ENCODE measurements around the gene TNFAIP8L1.

The TNFAIP8L1 gene

GRCh38 chr19:4699826-4700692 is 60.7 kb downstream of the TNFAIP8L1 start:
- no peak for DNase-seq

- DNase-seq, result no peak
These were observed 61.3 kb downstream of the TNFAIP8L1 start for GRCh38 chr19:4700693-4700970.

- no peak for DNase-seq
These were observed 62.2 kb downstream of the TNFAIP8L1 start for GRCh38 chr19:4701557-4701956.

GRCh38 chr19:4702764-4703163 is 63.4 kb downstream of the TNFAIP8L1 start:
- DNase-seq, result no peak

DNA sequence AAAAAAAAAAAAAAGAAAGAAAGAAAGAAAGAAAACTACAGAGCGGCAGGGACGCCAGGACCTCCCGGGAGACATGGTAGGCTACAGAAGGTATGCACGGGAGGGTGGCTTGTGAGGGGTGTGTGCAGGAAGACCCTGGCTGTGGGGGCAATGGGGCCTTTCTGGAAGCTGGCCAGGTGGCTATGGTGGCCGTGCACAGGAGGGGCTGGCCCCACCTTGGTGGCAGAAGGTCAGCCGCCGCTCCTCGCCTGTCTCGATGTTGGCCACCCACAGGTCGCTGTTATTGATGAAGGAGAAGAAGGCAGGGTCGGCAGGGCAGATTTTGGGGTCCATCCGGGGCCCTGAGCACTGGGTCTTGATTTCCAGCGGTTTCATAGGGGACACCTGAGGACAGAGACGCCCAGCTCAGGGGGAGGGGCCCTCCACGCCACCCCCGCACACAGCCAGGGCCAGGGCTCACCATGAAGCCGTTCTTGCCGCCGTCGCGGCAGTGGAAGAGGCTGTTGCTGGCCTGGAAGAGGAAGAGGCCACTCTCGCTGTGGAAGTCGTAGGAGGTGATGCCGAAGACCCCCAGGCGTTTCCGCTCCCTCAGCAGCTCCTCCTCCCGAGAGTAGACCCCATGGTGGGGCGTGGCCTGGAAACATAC is 64.5 kb downstream of the TNFAIP8L1 start:
- no peak for DNase-seq

- no peak for DNase-seq
These were observed 65.0 kb downstream of the TNFAIP8L1 start for GRCh38 chr19:4704317-4704673.
